HepG2 (cell line): ENCODE measurements around the gene CRKL. TPM values are rescaled to one million over a fixed set of nuclear protein-coding genes. Genes with fewer than 3 reads are reported as not detected.

Experiments used
- FIP1L1 ChIP-seq: fragments of 200-400 bp; formaldehyde crosslinking; IDR thresholded peaks from 2 replicates; pipeline ENCODE4 v1.6.1; 2018; ENCODE audit warnings: low read depth, mild to moderate bottlenecking, low read length, moderate library complexity, borderline replicate concordance; ENCODE audit not compliant: insufficient read depth
- GFI1 ChIP-seq: sonication (generic); formaldehyde crosslinking; IDR thresholded peaks from 2 replicates; pipeline ENCODE4 v1.5.0; 2020; ENCODE audit warnings: missing genetic modification reagents, mild to moderate bottlenecking, borderline replicate concordance
- PAWR ChIP-seq: sonication (generic); formaldehyde crosslinking; IDR thresholded peaks from 2 replicates; pipeline ENCODE4 v1.4.0; 2020; ENCODE audit warnings: missing genetic modification reagents, mild to moderate bottlenecking, borderline replicate concordance
- TCF7 ChIP-seq: sonication (generic); IDR thresholded peaks from 2 replicates; pipeline ENCODE4 v1.6.1; 2016; ENCODE audit warnings: antibody characterized with exemption, low read depth
- YY1 ChIP-seq: IDR thresholded peaks from 2 replicates; pipeline ENCODE4 v1.6.1; 2011; ENCODE audit warnings: low read length, low read depth, moderate library complexity, mild to moderate bottlenecking; ENCODE audit not compliant: insufficient read depth, insufficient replicate concordance
- ZIK1 ChIP-seq: sonication (generic); formaldehyde crosslinking; IDR thresholded peaks from 2 replicates; pipeline ENCODE4 v1.5.0; 2020; ENCODE audit warnings: mild to moderate bottlenecking, low read depth, missing genetic modification reagents, borderline replicate concordance
- ZNF292 ChIP-seq: sonication (generic); formaldehyde crosslinking; IDR thresholded peaks from 2 replicates; pipeline ENCODE4 v1.8.1; 2022; ENCODE audit warnings: mild to moderate bottlenecking, low read depth, missing genetic modification reagents, borderline replicate concordance
- ZNF333 ChIP-seq: sonication (generic); formaldehyde crosslinking; IDR thresholded peaks from 2 replicates; pipeline ENCODE4 v1.4.0; 2020; ENCODE audit warnings: mild to moderate bottlenecking, missing genetic modification reagents, borderline replicate concordance
- ZNF33A ChIP-seq: sonication (generic); formaldehyde crosslinking; IDR thresholded peaks from 2 replicates; pipeline ENCODE4 v1.5.1; 2020; ENCODE audit warnings: missing genetic modification reagents, mild to moderate bottlenecking, moderate library complexity, borderline replicate concordance
- ZNF672 ChIP-seq: sonication (generic); formaldehyde crosslinking; IDR thresholded peaks from 2 replicates; pipeline ENCODE4 v1.8.1; 2022; ENCODE audit warnings: missing genetic modification reagents
- ZNF879 ChIP-seq: sonication (generic); formaldehyde crosslinking; IDR thresholded peaks from 2 replicates; pipeline ENCODE4 v1.8.1; 2023; ENCODE audit warnings: missing genetic modification reagents
- polyA plus RNA-seq, 8 experiments: library from polyadenylated mRNA; depleted of rRNA in 3 of 8; stranded (reverse) in 7 of 8; unstranded in 1 of 8; fragments of >200 nt; fragmentation: Illumina TruSeq in 4 of 8; extraction: Trizol in 4 of 8; gene quantifications; 2 replicates each; pipeline versions ENCODE4 v1.2.1 to v1.2.3, GENCODE V29; 2011 to 2016; ENCODE audit warnings: low read depth in 4 of 8, missing spikeins in 1 of 8, mixed read lengths in 1 of 8; ENCODE audit not compliant: insufficient read depth in 1 of 8
- total RNA-seq, 5 experiments: library from RNA; depleted of rRNA; stranded (reverse); fragments of >200 nt; fragmentation: Illumina TruSeq; extraction: Trizol; gene quantifications; 2 replicates each; pipeline ENCODE4 v1.2.3, GENCODE V29; 2016; ENCODE audit warnings: low read depth in 1 of 5
- TF ChIP-seq, protein P1 (sequence below): fragments of 450-650 bp; IDR thresholded peaks from 2 replicates; pipeline ENCODE4 v1.6.1; 2016
- TF ChIP-seq, protein P2 (sequence below): sonication (generic); formaldehyde crosslinking; IDR thresholded peaks from 2 replicates; pipeline ENCODE4 v1.4.0; 2020; ENCODE audit warnings: mild to moderate bottlenecking, low read depth, missing genetic modification reagents
- TF ChIP-seq, protein P3 (sequence below): IDR thresholded peaks from 2 replicates; pipeline ENCODE4 v1.6.1; 2016; ENCODE audit warnings: low read depth, borderline replicate concordance
- TF ChIP-seq, protein P4 (sequence below): sonication (generic); formaldehyde crosslinking; IDR thresholded peaks from 2 replicates; pipeline ENCODE4 v1.5.0; 2020; ENCODE audit warnings: mild to moderate bottlenecking, missing genetic modification reagents, borderline replicate concordance
- TF ChIP-seq, protein P5 (sequence below): sonication (generic); formaldehyde crosslinking; IDR thresholded peaks from 2 replicates; pipeline ENCODE4 v1.4.0; 2020; ENCODE audit warnings: missing genetic modification reagents, mild to moderate bottlenecking, borderline replicate concordance

The CRKL gene
- total and polyA plus RNA-seq, 2 of the 13 experiments (the other 11 are each of a cell fraction or from before 2014, with no cell fraction given), result 37.4 to 60.6 TPM

DNA sequence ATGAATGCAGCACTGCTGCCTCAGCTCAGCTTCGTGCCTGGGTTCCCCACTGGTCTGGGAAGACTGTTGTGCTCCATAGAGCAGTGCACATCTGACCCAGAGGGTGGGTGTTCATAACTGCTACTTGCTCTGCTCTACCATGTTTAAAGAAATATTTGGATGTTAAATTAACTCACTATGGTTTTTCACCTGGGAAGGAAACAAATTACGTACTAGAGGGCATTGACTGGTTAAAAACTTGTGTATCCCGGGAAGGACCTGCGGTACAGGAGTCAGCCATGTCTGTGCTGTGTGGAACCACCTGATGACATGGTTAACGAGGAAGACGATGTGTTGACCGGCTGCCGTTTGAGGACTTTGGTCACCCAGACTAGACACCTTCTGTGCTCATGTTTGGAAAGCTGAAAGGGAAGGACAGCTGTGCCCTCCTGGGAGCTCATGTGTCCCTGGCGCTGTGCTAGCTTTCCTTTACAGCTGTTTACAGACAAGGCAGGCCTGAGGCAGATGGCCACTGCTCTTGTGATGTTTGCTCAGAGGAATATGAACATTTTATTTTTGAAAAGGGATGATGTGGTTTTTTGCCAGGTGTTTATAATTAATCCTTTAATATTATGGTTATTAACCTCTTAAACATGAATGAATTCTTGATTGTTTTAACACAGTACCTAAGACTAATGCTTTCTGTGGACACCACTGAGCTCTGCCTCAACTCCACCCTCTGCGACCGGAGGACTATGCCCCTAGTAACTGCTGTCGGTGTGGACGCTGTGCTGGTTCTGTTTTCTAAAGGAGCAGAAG is 35.5 kb downstream of the CRKL start (continued):
- TF ChIP-seq, protein P1, sequence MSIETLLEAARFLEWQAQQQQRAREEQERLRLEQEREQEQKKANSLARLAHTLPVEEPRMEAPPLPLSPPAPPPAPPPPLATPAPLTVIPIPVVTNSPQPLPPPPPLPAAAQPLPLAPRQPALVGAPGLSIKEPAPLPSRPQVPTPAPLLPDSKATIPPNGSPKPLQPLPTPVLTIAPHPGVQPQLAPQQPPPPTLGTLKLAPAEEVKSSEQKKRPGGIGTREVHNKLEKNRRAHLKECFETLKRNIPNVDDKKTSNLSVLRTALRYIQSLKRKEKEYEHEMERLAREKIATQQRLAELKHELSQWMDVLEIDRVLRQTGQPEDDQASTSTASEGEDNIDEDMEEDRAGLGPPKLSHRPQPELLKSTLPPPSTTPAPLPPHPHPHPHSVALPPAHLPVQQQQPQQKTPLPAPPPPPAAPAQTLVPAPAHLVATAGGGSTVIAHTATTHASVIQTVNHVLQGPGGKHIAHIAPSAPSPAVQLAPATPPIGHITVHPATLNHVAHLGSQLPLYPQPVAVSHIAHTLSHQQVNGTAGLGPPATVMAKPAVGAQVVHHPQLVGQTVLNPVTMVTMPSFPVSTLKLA, result no peak
- TF ChIP-seq GFI1 (CRISPR knock-in tag) (no peak), TCF7 (no peak), PAWR (CRISPR knock-in tag) (no peak), YY1 (peak; percentile 42), FIP1L1 (no peak), ZNF672 (CRISPR knock-in tag) (no peak), ZNF879 (CRISPR knock-in tag) (no peak), ZNF292 (CRISPR knock-in tag) (peak; percentile 84; the same call in 1 of the 2 replicates), ZNF33A (CRISPR knock-in tag) (no peak), ZNF333 (no peak), ZIK1 (CRISPR knock-in tag) (no peak)
- TF ChIP-seq, protein P2, sequence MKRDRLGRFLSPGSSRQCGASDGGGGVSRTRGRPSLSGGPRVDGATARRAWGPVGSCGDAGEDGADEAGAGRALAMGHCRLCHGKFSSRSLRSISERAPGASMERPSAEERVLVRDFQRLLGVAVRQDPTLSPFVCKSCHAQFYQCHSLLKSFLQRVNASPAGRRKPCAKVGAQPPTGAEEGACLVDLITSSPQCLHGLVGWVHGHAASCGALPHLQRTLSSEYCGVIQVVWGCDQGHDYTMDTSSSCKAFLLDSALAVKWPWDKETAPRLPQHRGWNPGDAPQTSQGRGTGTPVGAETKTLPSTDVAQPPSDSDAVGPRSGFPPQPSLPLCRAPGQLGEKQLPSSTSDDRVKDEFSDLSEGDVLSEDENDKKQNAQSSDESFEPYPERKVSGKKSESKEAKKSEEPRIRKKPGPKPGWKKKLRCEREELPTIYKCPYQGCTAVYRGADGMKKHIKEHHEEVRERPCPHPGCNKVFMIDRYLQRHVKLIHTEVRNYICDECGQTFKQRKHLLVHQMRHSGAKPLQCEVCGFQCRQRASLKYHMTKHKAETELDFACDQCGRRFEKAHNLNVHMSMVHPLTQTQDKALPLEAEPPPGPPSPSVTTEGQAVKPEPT (CRISPR knock-in tag), result no peak
- TF ChIP-seq, protein P3, sequence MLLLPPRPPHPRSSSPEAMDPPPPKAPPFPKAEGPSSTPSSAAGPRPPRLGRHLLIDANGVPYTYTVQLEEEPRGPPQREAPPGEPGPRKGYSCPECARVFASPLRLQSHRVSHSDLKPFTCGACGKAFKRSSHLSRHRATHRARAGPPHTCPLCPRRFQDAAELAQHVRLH (CRISPR knock-in tag), result peak; percentile 54; the same call in 1 of the 2 replicates
- TF ChIP-seq, protein P4, sequence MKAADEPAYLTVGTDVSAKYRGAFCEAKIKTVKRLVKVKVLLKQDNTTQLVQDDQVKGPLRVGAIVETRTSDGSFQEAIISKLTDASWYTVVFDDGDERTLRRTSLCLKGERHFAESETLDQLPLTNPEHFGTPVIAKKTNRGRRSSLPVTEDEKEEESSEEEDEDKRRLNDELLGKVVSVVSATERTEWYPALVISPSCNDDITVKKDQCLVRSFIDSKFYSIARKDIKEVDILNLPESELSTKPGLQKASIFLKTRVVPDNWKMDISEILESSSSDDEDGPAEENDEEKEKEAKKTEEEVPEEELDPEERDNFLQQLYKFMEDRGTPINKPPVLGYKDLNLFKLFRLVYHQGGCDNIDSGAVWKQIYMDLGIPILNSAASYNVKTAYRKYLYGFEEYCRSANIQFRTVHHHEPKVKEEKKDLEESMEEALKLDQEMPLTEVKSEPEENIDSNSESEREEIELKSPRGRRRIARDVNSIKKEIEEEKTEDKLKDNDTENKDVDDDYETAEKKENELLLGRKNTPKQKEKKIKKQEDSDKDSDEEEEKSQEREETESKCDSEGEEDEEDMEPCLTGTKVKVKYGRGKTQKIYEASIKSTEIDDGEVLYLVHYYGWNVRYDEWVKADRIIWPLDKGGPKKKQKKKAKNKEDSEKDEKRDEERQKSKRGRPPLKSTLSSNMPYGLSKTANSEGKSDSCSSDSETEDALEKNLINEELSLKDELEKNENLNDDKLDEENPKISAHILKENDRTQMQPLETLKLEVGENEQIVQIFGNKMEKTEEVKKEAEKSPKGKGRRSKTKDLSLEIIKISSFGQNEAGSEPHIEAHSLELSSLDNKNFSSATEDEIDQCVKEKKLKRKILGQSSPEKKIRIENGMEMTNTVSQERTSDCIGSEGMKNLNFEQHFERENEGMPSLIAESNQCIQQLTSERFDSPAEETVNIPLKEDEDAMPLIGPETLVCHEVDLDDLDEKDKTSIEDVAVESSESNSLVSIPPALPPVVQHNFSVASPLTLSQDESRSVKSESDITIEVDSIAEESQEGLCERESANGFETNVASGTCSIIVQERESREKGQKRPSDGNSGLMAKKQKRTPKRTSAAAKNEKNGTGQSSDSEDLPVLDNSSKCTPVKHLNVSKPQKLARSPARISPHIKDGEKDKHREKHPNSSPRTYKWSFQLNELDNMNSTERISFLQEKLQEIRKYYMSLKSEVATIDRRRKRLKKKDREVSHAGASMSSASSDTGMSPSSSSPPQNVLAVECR (CRISPR knock-in tag), result peak; percentile 72; the same call in 1 of the 2 replicates
- TF ChIP-seq, protein P5, sequence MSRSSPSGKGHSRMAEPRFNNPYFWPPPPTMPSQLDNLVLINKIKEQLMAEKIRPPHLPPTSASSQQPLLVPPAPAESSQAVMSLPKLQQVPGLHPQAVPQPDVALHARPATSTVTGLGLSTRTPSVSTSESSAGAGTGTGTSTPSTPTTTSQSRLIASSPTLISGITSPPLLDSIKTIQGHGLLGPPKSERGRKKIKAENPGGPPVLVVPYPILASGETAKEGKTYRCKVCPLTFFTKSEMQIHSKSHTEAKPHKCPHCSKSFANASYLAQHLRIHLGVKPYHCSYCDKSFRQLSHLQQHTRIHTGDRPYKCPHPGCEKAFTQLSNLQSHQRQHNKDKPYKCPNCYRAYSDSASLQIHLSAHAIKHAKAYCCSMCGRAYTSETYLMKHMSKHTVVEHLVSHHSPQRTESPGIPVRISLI, result no peak
